C4-2B (cell line): Measurements from ENCODE around the gene SCAPER.

Experiments
- ZFX ChIP-seq: fragments of 450-650 bp; IDR thresholded peaks from 2 replicates; pipeline ENCODE4 v1.6.1; 2017
- TF ChIP-seq, protein P1 (sequence below): fragments of 450-650 bp; conservative IDR thresholded peaks from 2 replicates; pipeline ENCODE4 v1.5.1; 2017; ENCODE audit warnings: mild to moderate bottlenecking

DNA sequence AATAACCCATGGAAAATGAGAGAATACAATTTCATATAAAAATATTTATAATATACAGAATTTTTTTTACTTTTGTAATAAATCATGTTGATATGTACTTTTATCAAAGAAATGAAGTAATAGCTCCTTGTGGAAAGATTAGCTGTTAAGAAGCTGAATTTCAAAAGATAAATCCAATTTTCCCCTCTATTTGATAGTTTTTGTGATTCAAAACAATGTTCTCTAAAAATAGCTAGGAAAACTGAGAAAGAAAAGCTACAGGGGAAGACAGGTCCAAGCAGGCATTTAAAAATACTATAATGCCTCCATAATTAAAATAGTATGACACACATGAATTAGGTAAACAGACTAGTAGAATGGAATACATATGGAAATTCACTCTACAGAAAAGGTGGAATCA, 44.9 kb downstream of the SCAPER start:
- TF ChIP-seq, protein P1, sequence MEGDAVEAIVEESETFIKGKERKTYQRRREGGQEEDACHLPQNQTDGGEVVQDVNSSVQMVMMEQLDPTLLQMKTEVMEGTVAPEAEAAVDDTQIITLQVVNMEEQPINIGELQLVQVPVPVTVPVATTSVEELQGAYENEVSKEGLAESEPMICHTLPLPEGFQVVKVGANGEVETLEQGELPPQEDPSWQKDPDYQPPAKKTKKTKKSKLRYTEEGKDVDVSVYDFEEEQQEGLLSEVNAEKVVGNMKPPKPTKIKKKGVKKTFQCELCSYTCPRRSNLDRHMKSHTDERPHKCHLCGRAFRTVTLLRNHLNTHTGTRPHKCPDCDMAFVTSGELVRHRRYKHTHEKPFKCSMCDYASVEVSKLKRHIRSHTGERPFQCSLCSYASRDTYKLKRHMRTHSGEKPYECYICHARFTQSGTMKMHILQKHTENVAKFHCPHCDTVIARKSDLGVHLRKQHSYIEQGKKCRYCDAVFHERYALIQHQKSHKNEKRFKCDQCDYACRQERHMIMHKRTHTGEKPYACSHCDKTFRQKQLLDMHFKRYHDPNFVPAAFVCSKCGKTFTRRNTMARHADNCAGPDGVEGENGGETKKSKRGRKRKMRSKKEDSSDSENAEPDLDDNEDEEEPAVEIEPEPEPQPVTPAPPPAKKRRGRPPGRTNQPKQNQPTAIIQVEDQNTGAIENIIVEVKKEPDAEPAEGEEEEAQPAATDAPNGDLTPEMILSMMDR = no peak
- TF ChIP-seq ZFX = no peak
